Endothelial cell (in vitro differentiated cells): ENCODE results near the gene TEX9. TPM values are rescaled to one million over a fixed set of nuclear protein-coding genes. Genes with fewer than 3 reads are reported as not detected.
"Not testable (repeated sequence)": the region's sequence is repeated elsewhere in the genome, so short reads cannot be mapped to it uniquely, and the experiment has no call there.

Experiments used
- DNase-seq: peaks from one replicate; pipeline ENCODE4 v3.0.0; 2021; ENCODE audit warnings: low spot score
- H3K27ac Mint-ChIP-seq: one replicate; pipeline ENCODE4 v1.8.0; 2021; ENCODE audit warnings: mixed read lengths, inconsistent platforms; ENCODE audit not compliant: unreplicated experiment
- H3K27me3 Mint-ChIP-seq: one replicate; pipeline ENCODE4 v1.8.0; 2021; ENCODE audit warnings: mild to moderate bottlenecking, moderate library complexity, mixed read lengths, inconsistent platforms; ENCODE audit not compliant: unreplicated experiment
- H3K36me3 Mint-ChIP-seq: one replicate; pipeline ENCODE4 v1.8.0; 2021; ENCODE audit warnings: mild to moderate bottlenecking, low read depth, mixed read lengths, inconsistent platforms; ENCODE audit not compliant: unreplicated experiment
- H3K4me1 Mint-ChIP-seq: one replicate; pipeline ENCODE4 v1.8.0; 2021; ENCODE audit warnings: mild to moderate bottlenecking, mixed read lengths, inconsistent platforms; ENCODE audit not compliant: unreplicated experiment
- H3K4me3 Mint-ChIP-seq: one replicate; pipeline ENCODE4 v1.8.0; 2021; ENCODE audit warnings: mild to moderate bottlenecking, mixed read lengths, inconsistent platforms; ENCODE audit not compliant: unreplicated experiment
- H3K9me3 Mint-ChIP-seq: one replicate; pipeline ENCODE4 v1.8.0; 2021; ENCODE audit warnings: mixed read lengths, inconsistent platforms; ENCODE audit not compliant: unreplicated experiment
- total RNA-seq: library from RNA; stranded (reverse); fragmentation: NEBNext Ultra II Directional; extraction: Animal tissue kit (Norgen Biotek cat#: 25700); gene quantifications from one replicate; pipeline ENCODE4 v1.2.1, GENCODE V29; 2021; ENCODE audit not compliant: unreplicated experiment
- TF ChIP-seq, protein P1 (sequence below): fragments of 200-600 bp; sonication (generic); IDR thresholded peaks from one replicate; pipeline ENCODE4 v1.5.0; 2021; ENCODE audit warnings: antibody characterized with exemption; ENCODE audit not compliant: unreplicated experiment

The TEX9 gene
- total RNA-seq, 1 donor from 2014 or later, result 12.8 TPM

DNA sequence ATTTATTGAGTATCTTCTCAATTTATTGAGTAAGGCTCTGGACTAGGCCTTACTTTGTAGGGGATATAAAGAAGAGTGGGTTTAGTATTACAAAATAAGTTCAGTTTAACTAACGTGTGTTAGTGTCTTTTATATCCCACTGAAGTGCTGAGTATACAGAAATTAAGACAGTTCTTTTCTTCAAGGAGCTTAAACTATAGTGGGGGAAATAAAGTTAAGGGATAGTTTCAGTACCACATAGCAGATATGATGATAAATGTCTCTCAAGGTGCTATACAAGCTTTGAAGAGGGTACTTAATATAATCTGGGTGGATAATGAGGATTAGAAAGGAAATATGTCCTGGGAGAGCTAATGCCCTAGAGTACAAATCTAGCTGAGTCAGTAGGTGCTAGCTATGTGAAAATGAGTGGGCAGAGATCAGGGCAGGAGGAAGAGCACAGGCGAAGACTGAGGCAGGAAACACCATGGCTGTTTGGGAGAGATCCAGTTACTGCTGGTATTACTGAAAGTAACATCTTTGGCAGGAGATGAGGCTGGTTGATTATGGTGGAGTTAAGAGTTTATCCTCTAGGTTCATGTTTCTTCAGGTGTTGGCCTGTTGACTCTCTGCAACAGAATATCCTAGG is 46.0 kb downstream of the TEX9 start:
- Mint-ChIP-seq H3K27ac (no peak overlapping the region), H3K4me3 (no peak overlapping the region), H3K9me3 (no peaks in the 10 kb centered on the region), H3K36me3 (no peaks in the 10 kb centered on the region), H3K27me3 (peaks cover 2% of the 10 kb centered on the region), H3K4me1 (peaks cover 4% of the 10 kb centered on the region)
- TF ChIP-seq, protein P1, sequence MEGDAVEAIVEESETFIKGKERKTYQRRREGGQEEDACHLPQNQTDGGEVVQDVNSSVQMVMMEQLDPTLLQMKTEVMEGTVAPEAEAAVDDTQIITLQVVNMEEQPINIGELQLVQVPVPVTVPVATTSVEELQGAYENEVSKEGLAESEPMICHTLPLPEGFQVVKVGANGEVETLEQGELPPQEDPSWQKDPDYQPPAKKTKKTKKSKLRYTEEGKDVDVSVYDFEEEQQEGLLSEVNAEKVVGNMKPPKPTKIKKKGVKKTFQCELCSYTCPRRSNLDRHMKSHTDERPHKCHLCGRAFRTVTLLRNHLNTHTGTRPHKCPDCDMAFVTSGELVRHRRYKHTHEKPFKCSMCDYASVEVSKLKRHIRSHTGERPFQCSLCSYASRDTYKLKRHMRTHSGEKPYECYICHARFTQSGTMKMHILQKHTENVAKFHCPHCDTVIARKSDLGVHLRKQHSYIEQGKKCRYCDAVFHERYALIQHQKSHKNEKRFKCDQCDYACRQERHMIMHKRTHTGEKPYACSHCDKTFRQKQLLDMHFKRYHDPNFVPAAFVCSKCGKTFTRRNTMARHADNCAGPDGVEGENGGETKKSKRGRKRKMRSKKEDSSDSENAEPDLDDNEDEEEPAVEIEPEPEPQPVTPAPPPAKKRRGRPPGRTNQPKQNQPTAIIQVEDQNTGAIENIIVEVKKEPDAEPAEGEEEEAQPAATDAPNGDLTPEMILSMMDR, result no peak
- no peak for DNase-seq

DNA sequence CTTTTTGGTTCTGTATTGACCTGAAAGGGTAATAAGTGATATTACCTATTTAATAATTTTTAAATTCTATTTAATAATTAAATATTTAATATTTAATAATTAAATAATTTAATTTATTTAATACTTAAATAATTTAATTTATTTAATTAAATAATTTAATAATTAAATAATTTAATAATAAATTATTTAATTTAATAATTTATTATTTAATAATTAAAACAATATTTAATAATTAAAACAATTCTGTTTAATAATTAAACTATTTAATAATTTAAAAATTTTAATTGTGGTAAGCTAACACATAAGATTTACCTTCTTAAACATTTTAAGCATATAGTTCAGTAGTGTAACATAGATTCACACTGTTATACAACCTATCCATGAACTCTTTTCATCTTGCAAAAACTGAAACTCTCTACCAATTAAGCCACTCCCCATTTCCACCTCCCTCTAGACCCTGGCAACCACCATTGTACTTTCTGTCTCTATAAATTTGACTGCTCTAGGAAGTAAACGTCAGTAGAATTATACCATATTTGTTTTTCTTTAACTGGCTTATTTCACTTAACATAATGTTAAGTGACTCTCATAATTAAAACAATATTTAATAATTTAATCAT is 48.0 kb downstream of the TEX9 start:
- not testable (repeated sequence) for H3K4me3 Mint-ChIP-seq, H3K27ac Mint-ChIP-seq, DNase-seq, H3K36me3 Mint-ChIP-seq, H3K4me1 Mint-ChIP-seq, H3K27me3 Mint-ChIP-seq, H3K9me3 Mint-ChIP-seq

DNA sequence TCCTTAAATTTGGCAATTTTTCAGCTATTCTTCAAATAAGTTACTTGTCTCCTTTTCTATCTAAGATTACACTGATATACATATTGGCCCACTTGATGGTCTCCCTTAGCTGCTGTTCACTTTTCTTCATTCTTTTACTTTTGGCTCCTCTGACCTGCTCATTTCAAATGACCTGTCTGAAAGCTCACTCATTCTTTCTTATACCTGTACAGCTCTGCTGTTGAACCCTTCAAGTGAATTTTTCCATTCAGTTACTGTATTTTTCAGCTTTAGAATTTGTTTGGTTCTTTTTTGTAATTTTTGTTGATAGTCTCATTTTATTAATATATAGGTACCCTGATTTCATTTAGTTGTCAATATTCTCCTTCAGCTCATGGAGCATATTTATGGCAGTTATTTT is 60.0 kb downstream of the TEX9 start:
- H3K4me3 Mint-ChIP-seq, result no peak overlapping the region
- TF ChIP-seq, protein P1, result no peak
- H3K4me1 Mint-ChIP-seq, result peaks cover 4% of the 10 kb centered on the region
- H3K36me3 Mint-ChIP-seq, result no peaks in the 10 kb centered on the region
- no peak overlapping the region for H3K27ac Mint-ChIP-seq
- no peaks in the 10 kb centered on the region for H3K27me3 Mint-ChIP-seq
- no peak for DNase-seq
- H3K9me3 Mint-ChIP-seq, result no peaks in the 10 kb centered on the region

DNA sequence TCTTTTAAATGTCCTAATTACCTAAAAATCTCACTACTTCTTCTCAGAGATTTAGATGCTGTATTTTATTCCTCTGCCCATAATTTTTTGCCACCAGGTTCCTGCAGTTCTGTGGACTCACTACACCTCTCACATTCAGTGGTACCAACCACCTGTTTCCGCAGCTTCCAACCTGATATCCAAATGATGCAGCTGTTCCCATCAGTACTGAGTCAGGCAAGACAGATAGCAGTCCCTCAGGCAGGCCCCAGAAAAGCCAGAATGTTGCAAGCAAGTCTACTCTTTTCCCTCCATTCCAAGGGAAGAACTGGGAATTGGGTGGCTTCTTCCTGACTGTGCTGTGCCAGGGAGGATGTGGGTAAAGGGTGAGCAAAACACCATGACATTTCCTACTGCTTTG is 60.8 kb downstream of the TEX9 start:
- H3K4me1 Mint-ChIP-seq, result peaks cover 4% of the 10 kb centered on the region
- no peaks in the 10 kb centered on the region for H3K27me3 Mint-ChIP-seq
- DNase-seq, result no peak
- no peak overlapping the region for H3K4me3 Mint-ChIP-seq
- H3K9me3 Mint-ChIP-seq, result no peaks in the 10 kb centered on the region
- H3K36me3 Mint-ChIP-seq, result no peaks in the 10 kb centered on the region
- TF ChIP-seq, protein P1, result no peak
- H3K27ac Mint-ChIP-seq, result no peak overlapping the region

DNA sequence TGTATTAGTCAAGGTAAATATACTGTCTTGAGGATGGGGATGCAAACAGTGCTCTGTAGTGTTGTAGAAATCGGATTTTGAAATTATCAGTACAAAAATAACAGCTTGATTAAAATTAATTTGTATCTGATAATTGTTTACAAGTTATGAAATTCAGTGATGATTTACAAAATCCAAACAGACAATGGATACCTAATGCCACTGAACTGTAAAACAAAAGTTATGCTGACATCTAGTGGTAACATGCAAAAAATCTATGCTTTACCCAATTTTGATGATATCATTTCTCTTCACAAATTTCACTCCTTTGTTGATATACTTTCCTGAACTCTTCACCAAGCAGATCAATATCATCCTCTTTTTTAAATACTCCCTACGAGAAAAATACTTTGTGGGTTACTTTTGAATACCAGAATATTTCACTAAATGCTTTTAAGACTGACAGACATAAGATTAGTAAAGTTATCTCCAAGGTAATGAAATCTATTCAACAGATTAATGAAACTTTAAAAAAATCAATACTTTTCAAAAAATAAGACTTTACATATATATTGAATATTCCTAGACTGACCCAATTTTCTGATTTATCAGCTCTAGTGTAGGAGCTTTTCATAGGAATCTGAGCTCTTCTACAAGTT is 63.7 kb downstream of the TEX9 start:
- TF ChIP-seq, protein P1, result peak; percentile 66
- no peaks in the 10 kb centered on the region for H3K9me3 Mint-ChIP-seq
- no peak for DNase-seq
- no peaks in the 10 kb centered on the region for H3K36me3 Mint-ChIP-seq
- peaks cover 4% of the 10 kb centered on the region for H3K4me1 Mint-ChIP-seq
- H3K27ac Mint-ChIP-seq, result no peak overlapping the region
- no peaks in the 10 kb centered on the region for H3K27me3 Mint-ChIP-seq
- H3K4me3 Mint-ChIP-seq, result no peak overlapping the region
